Effector memory CD4-positive, alpha-beta T cell (primary cell): ENCODE data around the gene SNX15.
"Not testable (repeated sequence)": the region's sequence is repeated elsewhere in the genome, so short reads cannot be mapped to it uniquely, and the experiment has no call there.

Source experiments
- DNase-seq, 3 donors: peaks; one replicate each; pipeline ENCODE4 v3.0.0-alpha.2; 2020
- H3K27ac ChIP-seq: 2 replicates; pipeline ENCODE4 v1.7.0; 2013; ENCODE audit warnings: mild to moderate bottlenecking, low read length, moderate library complexity; ENCODE audit not compliant: insufficient read depth, poor library complexity, severe bottlenecking
- H3K27me3 ChIP-seq: replicated peaks from 2 replicates; pipeline ENCODE4 v1.7.0; 2013; ENCODE audit warnings: mild to moderate bottlenecking, low read length; ENCODE audit not compliant: insufficient read depth, control insufficient read depth, poor library complexity, severe bottlenecking
- H3K36me3 ChIP-seq: 2 replicates; pipeline ENCODE4 v1.7.0; 2013; ENCODE audit warnings: mild to moderate bottlenecking, low read length, moderate library complexity; ENCODE audit not compliant: control insufficient read depth, insufficient read depth
- H3K4me1 ChIP-seq: 2 replicates; pipeline ENCODE4 v1.7.0; 2013; ENCODE audit warnings: low read length, mild to moderate bottlenecking; ENCODE audit not compliant: control insufficient read depth, insufficient read depth, poor library complexity, severe bottlenecking
- H3K4me3 ChIP-seq: 2 replicates; pipeline ENCODE4 v1.7.0; 2013; ENCODE audit warnings: low read length, low read depth, mild to moderate bottlenecking; ENCODE audit not compliant: insufficient read depth, poor library complexity, severe bottlenecking
- H3K9me3 ChIP-seq: 2 replicates; pipeline ENCODE4 v1.7.0; 2013; ENCODE audit warnings: mild to moderate bottlenecking, low read length, moderate library complexity; ENCODE audit not compliant: control insufficient read depth

Gene SNX15

DNA sequence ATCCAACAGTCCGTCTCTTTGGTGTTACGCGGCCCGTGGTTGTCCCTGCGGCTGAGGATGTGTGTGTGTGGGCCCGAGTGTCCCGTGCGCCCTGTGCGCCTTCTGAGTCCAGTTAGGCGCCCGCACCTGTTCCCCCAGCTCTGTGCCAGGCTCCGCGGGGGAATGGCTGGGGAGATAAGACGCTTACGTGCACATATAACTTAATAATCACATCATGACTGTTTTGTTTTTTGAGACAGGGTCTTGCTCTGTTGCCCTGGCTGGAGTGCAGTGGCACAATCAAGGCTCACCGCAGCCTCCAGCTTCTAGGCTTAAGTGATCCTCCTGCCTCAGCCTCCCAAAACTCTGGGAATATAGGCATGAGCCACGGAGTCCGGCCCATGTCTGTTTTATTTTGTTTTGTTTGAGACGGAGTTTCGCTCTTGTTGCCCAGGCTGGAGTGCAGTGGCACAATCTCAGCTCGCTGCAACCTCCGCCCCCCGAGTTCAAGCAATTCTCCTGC lies 12.5 kb upstream of the SNX15 start:
- peak overlapping the region; percentile 90 for H3K27ac ChIP-seq
- H3K36me3 ChIP-seq: peaks cover 12% of the 10 kb centered on the region
- no peaks in the 10 kb centered on the region for H3K27me3 ChIP-seq
- DNase-seq: no peak
- H3K4me3 ChIP-seq: peak overlapping the region; percentile 78
- H3K4me1 ChIP-seq: peaks cover 9% of the 10 kb centered on the region
- H3K9me3 ChIP-seq: no peaks in the 10 kb centered on the region

DNA sequence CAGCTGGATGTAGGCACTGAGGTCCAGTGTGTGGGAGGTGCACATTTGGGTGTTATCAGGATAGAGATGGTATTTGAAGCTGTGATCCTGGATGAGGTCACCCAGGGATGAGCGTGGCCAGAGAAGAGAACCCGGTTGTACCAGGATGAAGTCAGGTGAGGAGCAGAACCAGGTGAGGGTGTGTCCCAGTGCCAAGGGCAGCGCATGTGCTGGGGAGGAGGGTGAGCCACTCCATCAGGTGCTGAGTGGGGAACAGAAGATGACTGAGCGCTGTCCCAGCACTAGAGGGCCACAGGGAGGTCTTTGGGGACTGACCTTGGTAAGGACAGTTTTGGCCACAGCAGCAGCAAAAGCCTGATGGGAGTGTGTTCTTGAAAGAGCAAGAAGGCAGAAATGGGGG lies 10.5 kb upstream of the SNX15 start:
- H3K4me3 ChIP-seq: no peak overlapping the region
- H3K9me3 ChIP-seq: no peaks in the 10 kb centered on the region
- no peak overlapping the region for H3K27ac ChIP-seq
- H3K4me1 ChIP-seq: peaks cover 9% of the 10 kb centered on the region
- H3K27me3 ChIP-seq: no peaks in the 10 kb centered on the region
- no peak for DNase-seq
- H3K36me3 ChIP-seq: peaks cover 16% of the 10 kb centered on the region

DNA sequence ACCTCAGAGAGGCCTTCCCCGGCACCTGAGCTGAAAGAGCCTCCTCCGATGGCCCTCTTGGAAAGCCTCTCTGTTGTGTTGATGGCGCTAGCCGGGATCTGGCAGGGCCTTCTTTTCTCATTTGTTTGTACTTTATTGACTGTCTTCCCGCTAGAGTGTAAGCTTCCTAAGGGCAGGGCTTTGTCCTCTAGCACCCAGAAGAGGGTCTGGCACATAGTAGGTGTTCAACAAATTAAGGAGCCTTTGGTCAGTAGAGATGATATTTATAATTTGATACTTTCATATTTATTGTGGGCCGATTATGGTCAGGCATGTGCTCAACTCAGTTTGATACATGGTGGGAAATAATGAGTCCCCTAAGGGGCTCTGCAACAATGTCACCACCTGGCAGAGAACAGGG lies 9.3 kb upstream of the SNX15 start:
- Histone ChIP-seq H3K27ac (no peak overlapping the region), H3K4me3 (no peak overlapping the region), H3K27me3 (no peaks in the 10 kb centered on the region), H3K4me1 (peaks cover 9% of the 10 kb centered on the region), H3K36me3 (peaks cover 19% of the 10 kb centered on the region), H3K9me3 (no peaks in the 10 kb centered on the region)
- DNase-seq: no peak

- no peak for DNase-seq
- H3K36me3 ChIP-seq: peaks cover 19% of the 10 kb centered on the region
- no peak overlapping the region for H3K27ac ChIP-seq
Measured at GRCh38 chr11:65019824-65020223, 7.4 kb upstream of the SNX15 start.

GRCh38 chr11:65021003-65021402 lies 6.2 kb upstream of the SNX15 start:
- Histone ChIP-seq H3K4me3 (no peak overlapping the region), H3K4me1 (no peaks in the 10 kb centered on the region), H3K9me3 (no peaks in the 10 kb centered on the region), H3K27ac (no peak overlapping the region), H3K36me3 (peaks cover 19% of the 10 kb centered on the region), H3K27me3 (no peaks in the 10 kb centered on the region)
- no peak for DNase-seq

More at GRCh38 chr11:65019824-65020223, 7.4 kb upstream of the SNX15 start:
- H3K9me3 ChIP-seq: no peaks in the 10 kb centered on the region
- H3K4me3 ChIP-seq: no peak overlapping the region
- H3K27me3 ChIP-seq: no peaks in the 10 kb centered on the region
- peaks cover 1% of the 10 kb centered on the region for H3K4me1 ChIP-seq

- no peaks in the 10 kb centered on the region for H3K4me1 ChIP-seq
- no peak overlapping the region for H3K4me3 ChIP-seq
- no peak overlapping the region for H3K27ac ChIP-seq
- H3K27me3 ChIP-seq: no peaks in the 10 kb centered on the region
- peaks cover 19% of the 10 kb centered on the region for H3K36me3 ChIP-seq
- H3K9me3 ChIP-seq: no peaks in the 10 kb centered on the region
- DNase-seq: no peak
Measured at GRCh38 chr11:65021509-65021908, 5.7 kb upstream of the SNX15 start.

DNA sequence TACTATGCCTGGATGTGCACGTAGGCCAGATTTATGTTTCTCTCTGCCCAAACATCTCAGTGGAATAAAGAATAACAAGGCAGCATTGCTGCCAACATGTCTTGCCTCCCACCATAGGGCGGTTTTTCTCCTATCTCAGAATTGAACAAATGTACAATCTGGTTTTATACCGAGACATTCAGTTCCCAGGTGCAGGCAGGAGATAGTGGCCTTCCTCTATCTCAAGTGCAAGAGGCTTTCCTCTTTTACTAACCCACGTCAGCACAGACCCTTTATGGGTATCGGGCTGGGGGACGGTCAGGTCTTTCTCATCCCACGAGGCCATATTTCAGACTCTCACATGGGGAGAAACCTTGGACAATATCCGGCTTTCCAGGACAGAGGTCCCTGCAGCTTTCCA lies 3.7 kb upstream of the SNX15 start:
- peaks cover 16% of the 10 kb centered on the region for H3K36me3 ChIP-seq
- H3K27me3 ChIP-seq, DNase-seq, H3K4me1 ChIP-seq, H3K9me3 ChIP-seq, H3K27ac ChIP-seq, H3K4me3 ChIP-seq: not testable (repeated sequence)

- H3K27ac ChIP-seq: peak overlapping the region; percentile 47
- H3K4me3 ChIP-seq: no peak overlapping the region
Measured at GRCh38 chr11:65026810-65027209, 429 bp upstream of the SNX15 start.

DNA sequence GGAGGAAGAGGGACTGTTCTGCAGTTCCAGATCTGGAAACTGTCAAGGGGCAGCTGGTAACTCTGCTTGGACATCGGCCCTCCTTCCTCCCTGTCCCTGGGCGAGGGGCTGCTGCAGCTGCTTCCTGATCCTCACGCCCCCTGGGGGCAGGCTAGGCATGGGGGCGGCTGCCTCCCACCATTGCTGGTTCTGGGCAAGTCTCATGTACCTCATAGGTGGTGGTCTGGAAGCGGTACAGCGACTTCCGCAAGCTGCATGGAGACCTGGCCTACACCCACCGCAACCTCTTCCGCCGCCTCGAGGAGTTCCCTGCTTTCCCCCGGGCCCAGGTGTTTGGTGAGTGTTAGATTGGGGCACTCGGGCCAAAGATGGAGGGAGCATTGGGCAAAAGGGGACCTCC lies 5.0 kb downstream of the SNX15 start:
- no peak overlapping the region for H3K4me3 ChIP-seq
- DNase-seq: no peak
- H3K4me1 ChIP-seq: no peaks in the 10 kb centered on the region
- H3K27ac ChIP-seq: no peak overlapping the region
- no peaks in the 10 kb centered on the region for H3K9me3 ChIP-seq
- no peaks in the 10 kb centered on the region for H3K27me3 ChIP-seq
- peaks cover 31% of the 10 kb centered on the region for H3K36me3 ChIP-seq

More at GRCh38 chr11:65026810-65027209, 429 bp upstream of the SNX15 start:
- Histone ChIP-seq H3K27me3 (no peaks in the 10 kb centered on the region), H3K36me3 (peaks cover 3% of the 10 kb centered on the region), H3K9me3 (no peaks in the 10 kb centered on the region), H3K4me1 (no peaks in the 10 kb centered on the region)
- DNase-seq: no peak

DNA sequence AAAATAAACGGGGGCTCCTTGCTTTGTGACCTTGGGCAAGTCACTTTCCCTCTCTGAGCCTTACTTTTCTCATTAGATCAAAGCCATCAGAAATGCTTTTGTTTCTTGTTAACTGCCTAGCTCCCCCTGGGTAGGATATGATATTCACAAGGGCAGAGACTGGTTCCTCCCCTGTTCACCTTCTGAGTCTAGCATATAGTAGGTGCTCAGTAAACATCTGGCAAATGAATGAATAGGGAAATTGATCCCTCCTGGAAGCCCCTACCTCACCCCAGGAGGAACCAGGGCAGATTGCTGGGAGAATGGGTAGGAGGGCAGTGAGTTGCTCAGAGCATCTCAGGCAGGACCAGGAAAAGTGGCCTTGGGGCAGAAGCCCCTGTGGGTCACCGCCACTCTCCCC lies 7.2 kb downstream of the SNX15 start:
- Histone ChIP-seq H3K27me3 (no peaks in the 10 kb centered on the region), H3K36me3 (peaks cover 40% of the 10 kb centered on the region)

More for the DNA sequence above, 7.2 kb downstream of the SNX15 start:
- Histone ChIP-seq H3K9me3 (no peaks in the 10 kb centered on the region), H3K4me3 (no peak overlapping the region), H3K27ac (no peak overlapping the region), H3K4me1 (no peaks in the 10 kb centered on the region)
- DNase-seq: no peak
